Measurements from ENCODE around the gene CUBN.

DNA sequence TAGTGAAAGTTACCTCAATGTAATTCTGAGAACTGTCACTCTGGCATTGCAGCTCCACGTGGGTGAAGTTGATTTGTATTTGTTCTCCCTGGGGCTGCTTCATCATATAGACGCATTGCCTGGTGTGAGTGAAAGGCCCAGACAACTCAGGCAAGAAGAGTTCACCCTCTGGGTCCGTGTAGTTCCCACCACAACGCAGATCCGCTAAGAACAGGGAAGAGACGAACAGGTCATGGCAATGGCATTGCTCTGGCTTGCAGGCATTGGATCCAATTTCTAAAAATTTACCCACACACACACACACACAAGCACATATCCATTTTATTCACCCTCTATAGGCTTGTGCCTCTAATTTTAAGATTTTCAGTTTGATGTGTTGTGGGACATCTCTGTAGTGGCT, 45.4 kb downstream of the CUBN start:
- TF ChIP-seq TARDBP (IDR thresholded peaks at IDR 0.05; ENCODE audit: borderline replicate concordance) (no peak), NFXL1 (IDR thresholded peaks at IDR 0.05; ENCODE audit: borderline replicate concordance) (no peak), MXI1 (IDR thresholded peaks at IDR 0.05; ENCODE audit: low read depth, low read length) (no peak), RFX5 (IDR thresholded peaks at IDR 0.05; ENCODE audit: low read depth, low read length) (no peak), CTCF (IDR thresholded peaks at IDR 0.05 in 2 of 3, conservative IDR thresholded peaks at IDR 0.05 in 1 of 3; ENCODE audit: control insufficient read depth in 2 of 3, extremely low read depth in 1 of 3, insufficient read depth in 1 of 3, low read depth in 3 of 3, low read length in 3 of 3) (no peak), NFIC (IDR thresholded peaks at IDR 0.05; ENCODE audit: low read depth, low read length) (no peak)

All from GM12878 (cell line).